Endothelial cell of umbilical vein (primary cell): Measurements from ENCODE around the gene PDE11A. TPM values are rescaled to one million over a fixed set of nuclear protein-coding genes. Genes with fewer than 3 reads are reported as not detected.

Experiments used
- BruUV-seq: library from RNA; stranded (reverse); fragments of 400-500 nt; replicated peaks from 2 replicates; lab custom pipeline; 2021; lab: Mats Ljungman, UMichigan
- CTCF ChIA-PET: fragments of 300-600, 350-600 bp; sonication (Branson Sonifier 250); formaldehyde crosslinking; loops from one replicate; lab custom pipeline; 2021; ENCODE audit warnings: antibody characterized with exemption, inconsistent platforms; lab: Charles Lee
- POLR2A ChIA-PET: fragments of 300-600, 350-600 bp; sonication (Branson Sonifier 250); formaldehyde crosslinking; loops from one replicate; lab custom pipeline; 2021; ENCODE audit warnings: antibody characterized with exemption, inconsistent platforms; lab: Charles Lee
- DNase-seq: peaks from one replicate; pipeline ENCODE4 v3.0.0-alpha.2; 2011; ENCODE audit warnings: low read depth, low spot score
- FAIRE-seq: peaks from 2 replicates; lab custom pipeline; 2011; peaks lifted over from hg19 to GRCh38; lab: Jason Lieb, UNC
- H2AFZ ChIP-seq: 2 replicates; pipeline ENCODE4 v1.6.0; 2012; ENCODE audit warnings: low read depth, low read length, control low read depth, inconsistent platforms
- H3K27ac ChIP-seq: 2 replicates; pipeline ENCODE4 v1.5.1; 2011; ENCODE audit warnings: low read depth, mild to moderate bottlenecking, control low read depth, low read length, moderate library complexity; ENCODE audit not compliant: insufficient read depth
- H3K27me3 ChIP-seq, 2 experiments: 2 replicates each; pipeline versions ENCODE4 v1.6.0 to v1.6.1; 2011; ENCODE audit warnings: low read length in 2 of 2, mixed read lengths in 1 of 2; ENCODE audit not compliant: control insufficient read depth in 2 of 2, insufficient read depth in 2 of 2
- H3K36me3 ChIP-seq, 2 experiments: 2 replicates in 1 of 2; 3 replicates in 1 of 2; pipeline ENCODE4 v1.5.1; 2011; ENCODE audit warnings: low read length in 2 of 2, mild to moderate bottlenecking in 1 of 2, moderate library complexity in 1 of 2; ENCODE audit not compliant: control insufficient read depth in 2 of 2, insufficient read depth in 2 of 2; ENCODE audit errors: extremely low read depth in 1 of 2
- H3K4me1 ChIP-seq: 3 replicates; pipeline ENCODE4 v1.5.1; 2011; ENCODE audit warnings: mild to moderate bottlenecking, low read length; ENCODE audit not compliant: control insufficient read depth, insufficient read depth; ENCODE audit errors: extremely low read depth
- H3K4me2 ChIP-seq: 2 replicates; pipeline ENCODE4 v1.6.1; 2011; ENCODE audit warnings: low read length, control low read depth, mixed read lengths; ENCODE audit not compliant: insufficient read depth
- H3K4me3 ChIP-seq, 3 experiments: fragments of 200-600 bp in 1 of 3; sonication (generic), shearing (Covaris generic) in 1 of 3; replicated peaks in 1 of 3; 2 replicates each; pipeline ENCODE4 v1.5.1; 2011 to 2016; ENCODE audit warnings: control low read depth in 3 of 3, low read length in 3 of 3, mild to moderate bottlenecking in 2 of 3, inconsistent platforms in 1 of 3, low read depth in 1 of 3, moderate library complexity in 1 of 3; ENCODE audit not compliant: insufficient read depth in 1 of 3
- H3K79me2 ChIP-seq: 2 replicates; pipeline ENCODE4 v1.6.0; 2012; ENCODE audit warnings: low read length, inconsistent platforms; ENCODE audit not compliant: control insufficient read depth, insufficient read depth
- H3K9ac ChIP-seq: replicated peaks from 2 replicates; pipeline ENCODE3; 2011; ENCODE audit warnings: low read length, control low read depth; ENCODE audit not compliant: insufficient read depth; ENCODE audit errors: extremely low read depth
- H3K9me1 ChIP-seq: replicated peaks from 3 replicates; pipeline ENCODE4 v1.6.0; 2011; ENCODE audit warnings: mild to moderate bottlenecking, low read length; ENCODE audit not compliant: control insufficient read depth, insufficient read depth; ENCODE audit errors: extremely low read depth
- H3K9me3 ChIP-seq: replicated peaks from 2 replicates; pipeline ENCODE4 v1.5.1; 2012; ENCODE audit warnings: low read length, inconsistent platforms; ENCODE audit not compliant: control insufficient read depth, insufficient read depth
- H4K20me1 ChIP-seq: replicated peaks from 2 replicates; pipeline ENCODE3; 2011; ENCODE audit warnings: mild to moderate bottlenecking, low read length; ENCODE audit not compliant: control insufficient read depth, insufficient read depth; ENCODE audit errors: extremely low read depth
- CTCF ChIP-seq, 2 donors: IDR thresholded peaks; 1 replicate in 1 of 2; 2 replicates in 1 of 2; pipeline ENCODE4 v1.5.1; 2011; ENCODE audit warnings: low read length in 2 of 2, mild to moderate bottlenecking in 2 of 2, moderate library complexity in 2 of 2, control low read depth in 1 of 2, inconsistent platforms in 1 of 2, low read depth in 1 of 2; ENCODE audit not compliant: insufficient read depth in 1 of 2; ENCODE audit errors: extremely low read depth in 1 of 2
- EZH2 ChIP-seq: IDR thresholded peaks from 2 replicates; pipeline ENCODE4 v1.6.1; 2012; ENCODE audit warnings: borderline replicate concordance, low read depth, mild to moderate bottlenecking, moderate library complexity, low read length, inconsistent platforms; ENCODE audit not compliant: severe bottlenecking
- FOS ChIP-seq: IDR thresholded peaks from 2 replicates; pipeline ENCODE4 v1.6.1; 2011; ENCODE audit warnings: mild to moderate bottlenecking, low read length, moderate library complexity, borderline replicate concordance; ENCODE audit not compliant: insufficient read depth
- GATA2 ChIP-seq: IDR thresholded peaks from 2 replicates; pipeline ENCODE4 v1.7.0; 2011; ENCODE audit warnings: low read depth, mild to moderate bottlenecking, moderate library complexity, mixed read lengths, low read length; ENCODE audit not compliant: insufficient read length, insufficient read depth
- JUN ChIP-seq: IDR thresholded peaks from 2 replicates; pipeline ENCODE4 v1.6.1; 2011; ENCODE audit warnings: borderline replicate concordance, low read depth; ENCODE audit not compliant: insufficient read length, insufficient read depth
- MAX ChIP-seq: IDR thresholded peaks from 2 replicates; pipeline ENCODE4 v1.6.1; 2011; ENCODE audit not compliant: insufficient read depth, insufficient read length
- MYC ChIP-seq: IDR thresholded peaks from one replicate; pipeline ENCODE4 v1.6.1; 2011; ENCODE audit warnings: mild to moderate bottlenecking, low read depth, low read length
- POLR2A ChIP-seq: IDR thresholded peaks from 2 replicates; pipeline ENCODE4 v1.6.1; 2012; ENCODE audit warnings: low read depth, mild to moderate bottlenecking, control low read depth, low read length
- POLR2AphosphoS5 ChIP-seq: IDR thresholded peaks from 2 replicates; pipeline ENCODE4 v1.6.1; 2012; ENCODE audit warnings: low read depth, mild to moderate bottlenecking, control low read depth, low read length, moderate library complexity; ENCODE audit not compliant: insufficient read depth
- dilution Hi-C: fragments of 300-500 bp; cut with MboI; formaldehyde crosslinking; loops from one replicate; pipeline ENCODE4 v1.15.0; 2019; ENCODE audit warnings: low sequenced_read_pairs; ENCODE audit not compliant: extremely low pct_ligation_motif_present
- intact Hi-C: fragments of 100-400 bp; cut with micrococcal nuclease; formaldehyde crosslinking; loops from one replicate; pipeline ENCODE4 v1.10.0; 2022
- polyA plus RNA-seq, 4 experiments: library from polyadenylated mRNA; depleted of rRNA in 3 of 4; stranded (reverse) in 3 of 4; unstranded in 1 of 4; fragments of >200 nt; gene quantifications; 2 replicates each; pipeline versions ENCODE4 v1.2.1 to v1.2.3, GENCODE V29; 2011 to 2012; ENCODE audit warnings: missing spikeins in 1 of 4
- total RNA-seq: library from RNA; stranded (reverse); gene quantifications from 2 replicates; pipeline ENCODE4 v1.2.3, GENCODE V29; 2021

The PDE11A gene
- total and polyA plus RNA-seq, 2 donors (not counting 3 experiments of a cell fraction or from before 2014, with no cell fraction given): 0.07 to 0.51 TPM

DNA sequence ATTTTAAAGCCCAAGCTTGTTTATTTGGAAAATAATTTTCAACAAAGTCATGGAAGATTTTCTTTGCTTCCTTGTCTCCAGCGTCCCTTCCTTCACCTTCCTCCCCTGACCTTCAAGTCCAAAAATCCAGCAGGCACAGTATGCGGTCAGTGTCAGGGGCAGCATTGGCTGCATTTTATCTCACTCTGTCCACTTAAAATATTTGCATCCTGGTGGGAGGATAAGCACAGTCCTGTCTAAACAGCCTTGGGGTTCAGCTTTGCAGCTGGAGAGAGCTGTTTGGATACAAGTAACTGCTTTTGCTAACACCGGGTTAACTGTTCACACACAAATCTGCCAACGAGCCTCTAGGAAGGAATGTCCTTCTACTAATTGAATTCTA lies 318.1 kb downstream of the PDE11A start:
- H4K20me1 ChIP-seq: no peaks in the 10 kb centered on the region
- intact Hi-C loops (no loop called here), dilution Hi-C loops (no loop called here)
- H3K27ac ChIP-seq: no peak overlapping the region
- CTCF ChIA-PET: interaction anchor here (1.1 to 1.6 kb wide), 4 partner anchors 9 to 1103 kb away, joined by 3 to 6 read pairs (median 4); no protein-coding TSS in a partner anchor
- H3K4me3 ChIP-seq: no peak overlapping the region
- peaks cover 16% of the 10 kb centered on the region for H3K4me1 ChIP-seq
- H3K79me2 ChIP-seq: no peaks in the 10 kb centered on the region
- FAIRE-seq (no peak), DNase-seq (no peak)
- no TSS peak for BruUV-seq
- no peak for TF ChIP-seq POLR2AphosphoS5
- TF ChIP-seq MYC: no peak
- no peak for TF ChIP-seq POLR2A
- no peak for TF ChIP-seq JUN
- no peak for TF ChIP-seq CTCF (IDR thresholded peaks at IDR 0.05; ENCODE audit: extremely low read depth in 1 of 2, insufficient read depth in 1 of 2, low read depth in 1 of 2, low read length in 2 of 2)
- TF ChIP-seq EZH2: no peak
- TF ChIP-seq FOS: no peak
- no peak for TF ChIP-seq GATA2
- TF ChIP-seq MAX: no peak
- H3K4me2 ChIP-seq: no peak overlapping the region
- no peaks in the 10 kb centered on the region for H3K9me3 ChIP-seq
- no peak overlapping the region for H2AFZ ChIP-seq
- H3K27me3 ChIP-seq: no peaks in the 10 kb centered on the region
- POLR2A ChIA-PET: no interaction called here
- H3K9me1 ChIP-seq: no peaks in the 10 kb centered on the region
- H3K9ac ChIP-seq: no peak overlapping the region
- H3K36me3 ChIP-seq: no peaks in the 10 kb centered on the region
